Stromal cell of bone marrow (primary cell): ENCODE data around the gene ZNF396.

Experiments
- DNase-seq: peaks from one replicate; pipeline ENCODE4 v3.0.0-alpha.2; 2012; ENCODE audit warnings: low read depth

The ZNF396 gene

DNA sequence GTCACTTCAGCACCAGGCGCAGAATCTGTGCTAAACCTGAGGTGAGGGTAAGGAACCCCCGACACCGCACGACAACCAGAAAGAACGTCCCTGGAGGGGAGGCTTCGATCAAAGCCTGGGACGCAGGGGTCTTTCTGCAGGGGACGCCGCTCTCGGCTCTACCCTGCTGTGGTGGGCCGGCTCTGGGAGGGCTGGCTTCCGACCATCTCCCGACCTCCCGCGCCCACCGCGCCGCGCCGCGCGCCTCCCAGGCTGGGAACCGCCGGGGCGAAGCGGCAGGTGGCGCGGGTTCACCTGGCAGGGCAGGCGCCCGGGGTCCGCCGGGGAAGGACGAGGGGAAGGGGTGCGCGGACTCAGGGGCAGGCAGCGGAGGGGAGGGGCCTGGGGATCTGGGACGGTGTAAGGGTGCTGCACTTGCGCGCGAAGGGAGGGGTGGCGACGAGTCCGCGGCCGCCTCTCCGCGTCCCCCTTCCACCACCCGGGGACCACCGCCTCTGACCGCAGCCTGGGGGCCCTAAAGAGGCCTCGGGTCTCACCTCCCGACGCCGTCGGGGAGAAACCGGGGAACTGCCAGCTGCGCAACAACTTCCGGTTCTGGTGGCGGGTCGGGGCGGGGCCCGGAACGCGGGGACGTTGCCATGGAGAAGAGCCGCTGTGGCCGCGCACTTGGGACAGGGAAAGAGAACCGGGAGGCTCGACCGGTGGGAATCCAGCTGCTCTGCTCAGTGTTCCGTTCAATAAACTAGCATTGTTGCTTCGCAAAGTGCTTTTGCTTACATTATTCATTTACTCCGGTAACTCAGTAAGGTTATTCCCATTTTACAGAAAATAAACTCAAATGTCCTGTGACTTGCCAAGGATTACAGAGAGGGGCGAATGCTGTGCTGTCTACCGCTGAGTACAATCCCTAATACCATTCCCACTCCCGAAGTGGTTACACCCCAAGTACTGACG is at the start of gene ZNF396:
Gene ZNF396 (minus strand): TSS at position 596 of the 954 bp plus-strand sequence. CDS start 3,045 bp downstream, outside the sequence.
- peak; percentile 34 for DNase-seq

DNA sequence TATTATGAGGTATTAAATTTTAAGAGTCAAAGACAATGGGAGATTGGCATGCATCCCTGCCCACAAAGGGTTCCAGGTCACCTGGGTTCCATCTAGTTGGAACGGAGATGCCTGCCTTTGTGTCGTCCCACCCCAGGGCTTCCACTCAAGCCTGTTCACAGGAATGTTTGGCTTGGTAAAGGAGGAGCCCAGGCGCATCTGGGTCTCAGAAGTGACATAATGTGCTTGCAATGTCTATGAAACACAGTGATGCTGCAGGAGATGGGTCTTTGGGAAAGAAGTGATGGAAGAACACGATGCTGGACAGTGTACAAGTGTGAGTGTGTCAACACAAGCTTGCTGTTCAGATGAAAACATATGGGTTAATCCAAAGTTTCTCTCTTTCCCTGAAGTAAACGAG is 49.6 kb upstream of the ZNF396 start:
- DNase-seq = no peak

DNA sequence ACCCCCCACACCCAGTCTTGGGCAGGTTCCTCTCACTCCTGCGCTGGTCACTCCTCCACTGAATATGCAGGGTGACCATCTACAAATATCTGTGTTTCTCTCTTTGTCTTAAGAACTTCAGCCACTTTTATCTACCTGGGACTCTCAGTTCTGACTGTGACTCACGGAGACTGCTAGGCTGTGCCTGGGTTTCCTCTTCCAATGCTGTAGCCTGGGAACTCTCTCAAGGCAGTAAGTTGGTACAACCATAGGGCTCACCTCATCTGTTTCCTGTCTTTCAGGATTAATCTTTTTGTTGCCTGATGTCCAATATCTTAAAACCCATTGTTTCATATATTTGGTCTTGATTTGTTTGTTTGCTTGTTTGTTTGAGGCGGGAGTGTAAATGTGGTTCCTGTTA is 47.2 kb upstream of the ZNF396 start:
- no peak for DNase-seq

DNA sequence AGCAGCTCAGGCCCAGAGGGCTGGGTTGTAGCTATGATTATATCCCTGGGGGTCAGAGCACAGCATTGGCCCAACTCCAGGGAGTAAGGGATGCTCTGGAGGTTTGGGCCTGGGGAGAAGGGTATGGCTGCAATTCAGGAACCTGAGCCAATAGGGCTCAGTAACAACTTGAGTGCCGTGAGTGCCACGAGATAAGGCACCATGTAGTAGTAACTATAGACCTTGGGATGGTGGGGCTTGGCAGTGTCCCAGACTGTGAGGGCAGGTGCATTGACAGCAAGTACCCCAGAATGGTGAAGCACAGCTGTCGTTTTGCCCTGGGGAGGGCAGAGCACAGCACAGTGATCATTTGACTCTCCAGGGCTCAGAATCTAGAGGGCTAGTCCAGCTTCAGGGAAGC is 45.1 kb upstream of the ZNF396 start:
- DNase-seq = no peak

DNA sequence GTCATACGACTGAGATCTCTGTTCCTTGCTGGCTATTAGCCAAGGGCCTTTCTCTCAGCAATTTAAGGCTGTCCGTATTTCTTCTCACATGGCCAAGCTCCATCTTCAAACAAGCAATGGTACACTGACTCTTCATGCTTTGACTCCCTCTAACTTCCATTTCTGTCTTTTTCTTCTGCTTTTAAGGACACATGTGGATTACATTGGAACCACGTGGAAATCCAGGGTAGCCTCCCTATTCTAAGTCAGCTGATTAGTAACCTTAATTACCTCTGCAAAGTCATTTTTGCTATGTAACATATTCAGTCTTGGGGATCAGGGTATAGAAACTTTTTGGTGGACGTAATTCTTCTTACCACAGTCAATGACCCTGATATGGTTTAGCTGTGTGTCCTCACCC is 41.5 kb upstream of the ZNF396 start:
- DNase-seq = no peak

DNA sequence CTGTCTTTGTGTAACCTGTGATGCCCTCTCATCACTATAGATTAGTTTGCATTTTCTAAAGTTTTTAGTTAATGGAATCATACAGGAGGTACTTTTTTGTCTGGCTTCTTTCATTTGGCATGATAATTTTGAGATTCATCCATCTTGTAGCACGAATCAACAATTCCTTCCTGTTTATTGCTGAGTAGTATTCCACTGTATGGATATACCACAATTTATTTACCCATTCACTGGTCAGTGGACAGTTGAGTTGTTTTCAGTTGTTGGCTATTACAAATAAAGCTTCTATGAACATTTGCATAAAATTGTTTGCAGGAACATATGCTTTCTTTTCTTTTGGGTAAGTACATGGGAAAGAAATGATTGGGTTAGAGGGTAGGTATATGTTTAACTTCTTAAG is 40.1 kb upstream of the ZNF396 start:
- no peak for DNase-seq

DNA sequence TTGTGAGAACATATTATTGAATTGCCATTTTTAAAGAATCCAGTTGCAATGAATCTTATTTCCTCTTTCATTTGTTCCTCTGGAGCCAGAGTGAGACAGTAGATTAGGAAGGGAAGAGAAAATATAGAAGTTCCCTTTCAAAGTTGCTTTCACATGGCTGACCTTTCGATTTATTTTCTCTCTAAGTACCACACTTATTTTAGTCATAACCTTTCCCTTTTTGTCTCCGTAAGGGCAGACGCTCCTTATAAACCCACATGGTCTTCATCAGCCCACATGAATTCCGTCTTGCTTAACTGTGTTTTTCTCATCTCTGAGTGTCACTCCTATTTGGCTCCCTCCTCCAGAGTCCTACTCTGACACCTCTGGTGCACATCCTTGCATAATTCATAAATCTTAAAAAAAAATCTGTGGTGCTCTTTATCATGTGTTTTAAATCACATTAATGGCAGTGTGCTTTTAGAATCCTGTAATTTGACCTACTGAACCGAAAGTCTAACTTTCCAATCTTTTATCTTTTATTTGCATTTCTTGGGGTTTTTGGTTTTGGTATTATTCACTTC is 38.5 kb upstream of the ZNF396 start:
- no peak for DNase-seq

DNA sequence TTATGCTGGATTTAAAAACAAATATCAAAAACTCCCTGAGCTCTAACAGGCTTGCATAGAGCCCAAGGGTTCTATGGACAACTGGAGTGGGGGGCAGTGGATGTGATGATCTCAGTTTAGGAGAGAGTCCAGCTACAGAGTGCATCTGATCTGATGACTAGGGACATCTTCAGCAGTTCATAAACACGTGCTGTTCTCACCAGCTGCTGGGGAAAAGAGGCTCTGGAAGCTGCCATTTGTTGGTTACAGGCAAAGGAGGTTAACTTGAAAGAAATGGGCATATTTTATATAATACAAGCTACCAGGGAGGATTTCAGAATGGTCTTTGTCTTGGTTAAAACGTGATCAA is 36.0 kb upstream of the ZNF396 start:
- no peak for DNase-seq

DNA sequence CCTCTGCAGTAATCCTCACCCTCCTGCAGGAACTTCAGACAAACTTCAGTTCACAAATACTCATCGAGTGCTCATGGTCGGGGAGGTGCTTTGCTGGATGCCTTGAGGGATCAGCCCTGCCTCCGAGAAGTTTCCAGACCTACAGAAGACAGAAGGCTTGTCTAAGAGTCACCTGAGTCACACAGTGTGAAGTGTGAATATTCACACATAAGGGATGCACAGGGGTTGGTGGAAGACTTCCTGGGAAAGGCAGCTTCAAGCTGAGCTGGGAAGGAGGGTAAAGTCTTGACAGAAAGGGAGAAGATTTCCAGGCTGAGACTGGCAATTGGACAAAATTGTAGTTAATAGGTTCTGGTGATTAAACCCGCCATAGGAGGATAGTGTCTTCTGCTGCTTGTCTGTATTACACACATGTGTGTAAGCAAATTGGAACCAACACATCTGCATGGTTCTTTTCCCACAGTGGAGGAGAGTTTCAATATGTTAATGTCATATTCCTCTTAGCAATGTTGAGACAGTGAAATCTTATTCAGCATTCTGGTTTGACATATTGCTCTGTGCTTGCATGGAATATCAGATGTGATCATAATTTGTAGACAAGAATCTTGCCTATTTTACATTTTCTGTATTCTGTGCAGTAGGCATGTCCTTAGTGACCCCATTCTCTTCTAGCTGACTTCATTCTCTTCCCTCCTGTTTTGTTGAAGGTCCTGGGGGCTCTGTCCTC is 34.7 kb upstream of the ZNF396 start:
- no peak for DNase-seq

DNA sequence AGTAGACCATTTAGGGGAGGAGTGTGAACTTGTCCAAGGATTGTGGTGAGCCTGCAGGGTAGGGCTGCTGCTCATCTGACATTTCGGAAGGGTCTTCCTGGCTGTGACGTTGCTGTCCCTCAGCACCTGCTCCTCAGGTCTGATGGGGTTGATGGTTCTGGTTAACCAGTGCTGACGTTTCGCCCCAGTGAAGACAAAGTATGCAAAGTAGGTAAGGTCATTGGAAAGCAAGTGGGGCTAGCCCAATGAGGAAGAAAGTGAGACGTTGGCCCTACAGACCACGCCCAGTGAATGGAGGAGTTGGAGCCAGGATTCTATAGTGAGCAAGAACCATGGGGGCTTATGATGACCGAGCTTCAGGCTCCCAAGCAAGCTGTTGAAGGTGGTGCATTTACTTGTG is 33.4 kb upstream of the ZNF396 start:
- DNase-seq = no peak

DNA sequence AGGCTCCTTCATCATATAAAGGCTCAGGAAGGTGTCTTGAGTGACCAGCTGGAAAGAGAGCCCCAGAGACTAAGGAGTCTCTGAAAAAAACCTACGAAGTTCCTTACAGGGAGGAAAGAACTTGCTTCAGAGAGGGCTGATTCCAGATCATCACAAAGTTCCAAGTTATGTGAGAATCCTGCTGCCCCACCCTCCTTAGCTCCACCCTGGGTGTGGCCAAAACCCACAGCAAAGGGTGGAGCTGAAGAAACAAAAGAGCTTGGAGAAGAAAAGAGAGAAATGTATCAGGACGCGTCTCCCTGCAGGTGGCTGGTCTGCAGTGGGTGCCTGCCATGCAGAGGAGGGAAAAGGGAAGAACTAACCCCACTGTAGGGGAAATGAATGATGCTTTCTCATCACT is 32.8 kb upstream of the ZNF396 start:
- DNase-seq = no peak

DNA sequence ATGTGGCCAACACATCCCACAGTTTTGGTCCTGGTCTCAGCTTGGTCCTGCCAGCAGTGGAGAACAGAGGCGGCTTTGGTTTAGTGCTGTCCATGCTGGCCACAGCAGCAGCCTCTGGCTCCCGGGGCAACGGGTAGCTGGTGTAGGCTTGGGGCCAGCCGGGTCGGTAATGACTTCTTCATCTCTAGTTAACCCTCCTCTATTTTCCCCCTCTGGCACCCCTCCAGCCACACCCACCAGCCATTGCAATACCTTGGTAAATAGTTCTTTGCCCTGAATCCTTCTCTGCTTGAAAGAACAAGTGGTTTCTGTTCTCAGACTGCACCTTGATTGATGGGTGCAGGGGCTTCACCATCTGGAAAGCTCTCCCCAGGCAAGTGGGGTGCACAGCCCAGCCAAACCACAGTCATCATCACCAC is 31.7 kb upstream of the ZNF396 start:
- DNase-seq = no peak

DNA sequence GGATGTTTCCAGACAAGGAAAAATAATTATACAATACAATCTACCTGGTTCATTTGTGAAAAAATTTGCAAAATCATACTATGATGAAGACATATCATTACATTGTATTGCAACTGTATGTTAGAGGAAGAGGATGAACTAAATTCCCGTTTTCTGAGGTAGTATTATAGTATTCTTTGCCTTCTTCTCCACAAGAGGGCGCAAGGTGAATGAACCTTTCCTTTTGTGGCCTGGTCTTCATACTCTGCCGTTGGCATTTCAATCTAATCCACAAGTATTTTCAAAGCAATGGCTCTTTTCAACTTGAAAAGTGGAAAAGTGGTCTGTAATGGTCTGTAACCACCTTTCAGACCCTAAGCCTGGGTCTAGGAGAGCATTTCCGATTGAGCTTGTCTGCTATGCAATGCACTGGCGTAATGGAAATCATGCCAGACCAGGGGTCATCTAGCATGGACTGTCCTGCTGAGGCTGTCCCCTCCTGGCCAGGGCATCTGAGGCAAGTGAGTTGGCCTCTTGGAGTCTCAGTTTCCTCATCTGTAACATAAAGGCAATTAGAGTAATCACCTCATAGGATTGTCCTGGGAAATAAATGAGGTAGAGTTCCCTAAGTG is 30.8 kb upstream of the ZNF396 start:
- DNase-seq = peak; percentile 70

DNA sequence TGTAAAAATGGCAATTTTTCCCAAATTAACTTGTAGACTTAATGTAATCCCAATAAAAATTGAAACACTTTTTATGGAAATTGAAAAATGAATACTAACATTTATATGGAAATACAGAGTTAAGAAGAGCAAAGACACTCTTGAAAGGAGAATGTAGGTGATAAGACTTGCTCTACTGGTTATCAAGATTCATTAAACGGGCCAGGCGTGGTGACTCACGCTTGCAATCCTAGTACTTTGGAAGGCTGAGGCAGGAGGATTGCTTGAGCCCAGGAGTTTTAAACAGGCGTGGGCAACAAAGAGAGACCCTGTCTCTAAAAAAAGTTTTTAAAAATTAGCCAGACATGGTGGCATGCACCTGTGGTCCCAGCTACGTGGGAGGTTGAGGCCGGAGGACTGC is 29.5 kb upstream of the ZNF396 start:
- DNase-seq = no peak

DNA sequence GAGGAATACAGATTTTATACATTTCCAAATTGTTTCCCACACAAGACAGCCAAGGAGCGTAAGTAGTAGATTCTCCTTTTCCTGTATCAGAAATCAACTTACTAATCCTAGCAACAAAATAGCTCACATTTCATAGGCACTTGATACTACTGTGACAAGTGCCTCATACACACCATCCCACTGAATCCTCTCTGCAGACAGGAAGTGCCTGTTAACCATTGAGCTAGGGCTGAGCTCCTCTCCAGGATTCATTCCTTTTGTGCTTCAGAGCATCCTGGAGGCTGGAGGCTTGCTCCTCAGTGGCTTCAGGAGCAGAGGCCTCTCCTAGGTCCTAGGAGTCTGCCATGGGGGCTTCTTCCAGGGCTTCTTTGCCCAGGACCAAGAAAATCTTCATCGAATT is 20.8 kb upstream of the ZNF396 start:
- DNase-seq = no peak

DNA sequence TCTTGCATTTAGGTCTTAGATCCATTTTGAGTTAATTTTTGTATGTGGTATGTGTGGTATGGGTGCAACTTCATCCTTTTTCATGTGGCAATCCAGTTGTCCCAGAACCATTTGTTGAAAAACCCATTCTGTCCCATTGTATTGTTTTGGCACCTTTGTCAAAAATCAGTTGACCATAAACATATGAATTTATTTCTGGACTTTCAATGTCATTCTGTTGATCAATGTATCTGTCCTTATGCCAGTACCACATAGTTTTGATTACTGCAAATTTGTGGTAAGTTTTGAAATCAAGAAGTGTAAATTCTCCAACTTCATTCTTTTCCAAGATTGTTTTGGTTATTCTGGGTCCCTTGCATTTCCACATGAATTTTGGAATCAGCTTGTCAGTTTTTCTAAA is 16.6 kb upstream of the ZNF396 start:
- no peak for DNase-seq

DNA sequence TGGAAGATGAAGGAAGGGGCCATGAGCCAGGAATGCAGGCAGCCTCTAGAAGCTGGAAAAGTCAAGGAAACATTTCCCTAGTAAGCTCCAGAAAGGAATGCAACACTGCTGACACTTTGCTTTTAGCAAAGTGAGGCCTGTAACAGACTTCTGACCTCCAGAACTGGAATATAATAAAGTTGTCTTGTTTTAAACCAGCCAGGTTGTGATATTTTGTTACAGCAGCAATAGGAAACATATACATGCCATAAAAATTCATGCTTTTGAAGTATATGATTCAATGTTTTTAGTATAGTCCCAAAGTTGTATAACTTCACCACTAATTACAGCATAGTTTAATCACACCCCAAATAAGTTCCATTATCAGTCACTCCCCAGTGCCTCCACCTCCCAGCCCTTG is 15.2 kb upstream of the ZNF396 start:
- no peak for DNase-seq

DNA sequence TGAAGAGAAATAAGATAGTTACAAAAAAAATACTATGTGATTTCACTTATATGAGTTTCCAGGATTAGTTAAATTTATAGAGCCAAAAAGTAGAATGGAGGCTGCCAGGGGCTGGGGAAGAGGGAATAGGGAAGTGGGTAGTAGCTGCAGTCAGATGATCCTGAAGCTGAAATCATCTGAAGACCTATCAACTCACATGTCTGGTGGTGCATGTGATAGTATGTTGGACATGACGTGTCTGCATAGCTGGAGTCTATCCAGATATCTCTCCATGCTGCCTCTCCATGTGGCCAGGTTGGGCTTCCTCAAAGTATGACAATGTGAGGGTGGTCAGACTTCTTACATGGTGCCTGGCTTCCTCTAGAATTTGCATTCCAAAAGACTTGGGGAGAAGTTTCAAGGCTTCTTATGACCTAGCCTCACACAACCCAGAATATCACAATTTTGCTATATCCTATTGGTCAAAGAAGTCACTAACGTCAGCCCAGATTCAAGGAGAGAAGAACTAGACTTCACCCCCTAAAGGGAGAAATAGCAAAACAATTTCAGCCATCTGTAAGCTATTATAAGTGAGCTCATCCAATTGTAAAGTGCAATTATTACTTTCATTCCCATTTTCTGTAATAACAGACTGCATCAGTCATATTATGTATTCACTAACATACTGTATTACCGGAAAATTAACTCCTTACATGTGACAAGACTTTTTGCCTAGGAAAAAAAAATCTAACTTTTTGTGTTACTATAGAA is 14.0 kb upstream of the ZNF396 start:
- DNase-seq = no peak

DNA sequence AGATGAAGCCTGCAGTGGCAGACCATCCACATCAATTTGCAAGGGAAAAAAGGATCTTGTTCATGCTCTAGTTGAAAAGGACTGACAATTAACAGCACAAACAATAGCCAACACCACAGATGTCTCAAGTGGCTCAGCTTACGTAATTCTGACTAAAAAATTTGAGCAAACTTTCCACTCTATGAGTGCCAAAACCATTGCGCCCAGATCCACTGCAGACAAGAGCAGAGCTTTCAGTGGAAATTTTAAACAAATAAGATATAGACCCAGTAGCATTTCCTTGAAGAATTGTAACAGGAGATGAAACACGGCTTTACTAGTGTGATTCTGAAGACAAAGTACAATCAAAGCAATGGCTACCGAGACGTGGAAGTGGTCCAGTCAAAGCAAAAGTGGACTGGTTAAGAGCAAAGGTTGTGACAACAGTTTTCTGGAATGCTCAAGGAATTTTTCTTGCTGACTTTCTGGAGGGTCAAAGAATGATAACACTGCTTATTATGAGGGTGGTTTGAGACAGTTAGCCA is 12.0 kb upstream of the ZNF396 start:
- peak; percentile 87 for DNase-seq

DNA sequence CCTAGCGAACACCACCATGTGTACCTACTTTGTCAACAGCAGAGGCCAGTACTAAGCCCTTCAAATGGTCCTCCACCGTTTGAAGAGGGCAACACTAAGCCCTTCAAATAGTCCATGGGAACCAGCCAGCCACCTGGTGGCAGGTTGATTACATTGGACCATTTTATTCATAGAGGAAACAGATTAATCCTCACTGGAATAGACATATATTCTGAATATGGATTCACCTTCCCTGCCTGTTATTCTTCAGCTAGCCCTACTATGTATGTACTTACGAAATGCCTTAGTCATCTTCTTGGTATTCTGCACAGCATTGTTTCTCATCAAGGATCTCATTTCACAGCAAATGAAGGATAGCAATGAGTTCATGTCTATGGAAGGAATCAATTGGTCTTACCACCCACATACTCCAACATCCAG is 10.0 kb upstream of the ZNF396 start:
- no peak for DNase-seq

DNA sequence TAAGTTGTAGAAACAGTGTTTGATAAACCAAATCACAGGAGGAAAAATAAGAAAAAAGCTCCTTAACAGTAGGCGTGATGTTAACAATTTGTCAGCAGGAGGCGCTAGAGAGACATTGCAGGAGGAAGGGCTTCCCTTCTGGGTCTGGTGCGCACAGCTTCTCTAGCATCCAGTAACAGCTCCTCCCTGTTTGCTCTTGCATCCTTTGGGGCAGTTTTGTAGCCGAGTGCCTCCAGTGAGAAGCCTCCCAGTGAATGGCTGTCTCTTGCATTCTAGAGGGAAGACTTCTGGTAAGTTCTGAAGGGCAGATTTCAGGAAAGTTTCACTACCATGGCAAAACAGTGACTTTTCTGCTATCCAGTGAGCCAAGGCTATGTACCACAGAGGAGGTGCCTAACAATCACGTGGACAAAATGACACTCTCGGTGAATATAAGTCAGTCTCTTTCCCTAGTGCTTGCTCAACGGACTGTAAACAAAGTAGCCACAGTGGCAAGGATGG is 9.5 kb upstream of the ZNF396 start:
- DNase-seq = peak; percentile 77
